PC-9 (cell line): ENCODE results near the gene KIF26B.

Experiments
- EZH2 ChIP-seq: fragments of 200-600 bp; sonication (generic); IDR thresholded peaks from 2 replicates; pipeline ENCODE4 v1.8.0; 2017; ENCODE audit warnings: antibody characterized with exemption, low read depth
- TF ChIP-seq, protein P1 (sequence below): fragments of 200-600 bp; sonication (generic); conservative IDR thresholded peaks from 2 replicates; pipeline ENCODE4 v1.6.1; 2017; ENCODE audit warnings: mixed run types, antibody characterized with exemption, mild to moderate bottlenecking, moderate library complexity

- TF ChIP-seq EZH2: no peak
- TF ChIP-seq, protein P1, sequence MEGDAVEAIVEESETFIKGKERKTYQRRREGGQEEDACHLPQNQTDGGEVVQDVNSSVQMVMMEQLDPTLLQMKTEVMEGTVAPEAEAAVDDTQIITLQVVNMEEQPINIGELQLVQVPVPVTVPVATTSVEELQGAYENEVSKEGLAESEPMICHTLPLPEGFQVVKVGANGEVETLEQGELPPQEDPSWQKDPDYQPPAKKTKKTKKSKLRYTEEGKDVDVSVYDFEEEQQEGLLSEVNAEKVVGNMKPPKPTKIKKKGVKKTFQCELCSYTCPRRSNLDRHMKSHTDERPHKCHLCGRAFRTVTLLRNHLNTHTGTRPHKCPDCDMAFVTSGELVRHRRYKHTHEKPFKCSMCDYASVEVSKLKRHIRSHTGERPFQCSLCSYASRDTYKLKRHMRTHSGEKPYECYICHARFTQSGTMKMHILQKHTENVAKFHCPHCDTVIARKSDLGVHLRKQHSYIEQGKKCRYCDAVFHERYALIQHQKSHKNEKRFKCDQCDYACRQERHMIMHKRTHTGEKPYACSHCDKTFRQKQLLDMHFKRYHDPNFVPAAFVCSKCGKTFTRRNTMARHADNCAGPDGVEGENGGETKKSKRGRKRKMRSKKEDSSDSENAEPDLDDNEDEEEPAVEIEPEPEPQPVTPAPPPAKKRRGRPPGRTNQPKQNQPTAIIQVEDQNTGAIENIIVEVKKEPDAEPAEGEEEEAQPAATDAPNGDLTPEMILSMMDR: no peak
Measured at GRCh38 chr1:245537992-245538391, 383.2 kb downstream of the KIF26B start.
